Activated naive CD4-positive, alpha-beta T cell treated with anti-CD3 and anti-CD28 coated beads for 36 hours (primary cell): ENCODE results near the gene ST6GALNAC5. TPM values are rescaled to one million over a fixed set of nuclear protein-coding genes. Genes with fewer than 3 reads are reported as not detected.

ENCODE experiments used
- microRNA-seq: library from miRNA; unstranded; fragments of <30 nt; microRNA quantifications from one replicate; pipeline ENCODE4 v1.2.0, GENCODE V29; 2022; ENCODE audit warnings: borderline microRNAs expressed, borderline replicate concordance
- total RNA-seq, 2 experiments: library from RNA; stranded (reverse); gene quantifications; one replicate each; pipeline ENCODE4 v1.2.3, GENCODE V29; 2021

The ST6GALNAC5 gene
- total RNA-seq, 2 experiments from 2014 or later: not detected

Small RNA genes within 50 kb of the gene (microRNA-seq; reads per million reads assigned to microRNA genes)
- gene MIR7156: not detected
